GM12891 (cell line): Measurements from ENCODE around the gene ISOC2.

Source experiments
- POLR2A ChIP-seq: IDR thresholded peaks from 2 replicates; pipeline ENCODE4 v1.6.1; 2011; ENCODE audit warnings: low read depth, low read length, control low read depth
- POLR2AphosphoS5 ChIP-seq: IDR thresholded peaks from 2 replicates; pipeline ENCODE4 v1.6.1; 2011; ENCODE audit warnings: low read depth, low read length, control low read depth

DNA sequence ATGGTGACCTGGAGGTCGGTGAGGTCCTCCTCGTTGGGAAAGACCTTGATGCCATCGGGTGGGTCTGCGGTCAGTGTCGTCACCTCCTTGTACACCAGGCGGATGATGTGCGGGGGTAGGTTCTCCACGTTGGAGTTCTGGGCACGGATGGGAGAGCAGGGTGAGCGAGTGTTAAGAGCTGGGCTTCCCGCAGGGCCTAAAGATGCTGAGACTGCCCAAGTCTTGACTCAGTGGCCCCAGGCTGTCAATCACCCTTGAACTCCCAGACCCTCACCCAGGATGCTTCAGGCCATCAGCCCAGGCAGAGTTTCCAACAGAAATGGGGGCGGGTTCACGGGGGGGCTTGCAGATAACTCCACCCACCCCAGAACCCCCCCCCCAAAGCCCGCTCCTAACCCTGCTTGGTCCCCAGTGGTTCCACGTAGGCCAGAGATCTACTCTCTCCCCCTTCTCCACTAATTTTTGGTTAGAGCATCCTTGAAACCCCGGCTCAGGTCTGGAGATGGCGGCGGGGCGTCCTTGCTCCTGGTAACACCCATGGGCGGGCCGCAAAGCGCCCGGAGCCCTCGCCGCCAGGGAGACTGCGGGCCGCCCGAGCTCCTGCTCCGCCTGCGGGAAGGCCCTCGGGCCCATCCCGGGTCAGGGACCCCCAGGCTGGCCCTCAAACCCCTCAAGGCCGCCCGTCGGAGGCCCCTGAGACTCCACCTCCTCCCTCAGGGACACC is 54.5 kb downstream of the ISOC2 start:
- TF ChIP-seq POLR2A = no peak
- no peak for TF ChIP-seq POLR2AphosphoS5
